Thyroid gland (tissue), 4 donors: ENCODE measurements around the gene ADAMTS14.

ENCODE experiments used
- POLR2A ChIP-seq, 2 donors: fragments of 450-650 bp; IDR thresholded peaks; one replicate each; pipeline ENCODE4 v1.6.1; 2017; ENCODE audit warnings: antibody characterized with exemption in 2 of 2, mild to moderate bottlenecking in 2 of 2, moderate library complexity in 1 of 2
- TF ChIP-seq, protein P1 (sequence below), 6 experiments: fragments of 200-600 bp in 3 of 6; fragments of 450-650 bp in 3 of 6; sonication (generic) in 3 of 6; IDR thresholded peaks; one replicate each; pipeline ENCODE4 v1.5.1; 2016 to 2019; ENCODE audit warnings: antibody characterized with exemption in 6 of 6, mild to moderate bottlenecking in 2 of 6, inconsistent platforms in 1 of 6, moderate library complexity in 1 of 6

- TF ChIP-seq, protein P1, sequence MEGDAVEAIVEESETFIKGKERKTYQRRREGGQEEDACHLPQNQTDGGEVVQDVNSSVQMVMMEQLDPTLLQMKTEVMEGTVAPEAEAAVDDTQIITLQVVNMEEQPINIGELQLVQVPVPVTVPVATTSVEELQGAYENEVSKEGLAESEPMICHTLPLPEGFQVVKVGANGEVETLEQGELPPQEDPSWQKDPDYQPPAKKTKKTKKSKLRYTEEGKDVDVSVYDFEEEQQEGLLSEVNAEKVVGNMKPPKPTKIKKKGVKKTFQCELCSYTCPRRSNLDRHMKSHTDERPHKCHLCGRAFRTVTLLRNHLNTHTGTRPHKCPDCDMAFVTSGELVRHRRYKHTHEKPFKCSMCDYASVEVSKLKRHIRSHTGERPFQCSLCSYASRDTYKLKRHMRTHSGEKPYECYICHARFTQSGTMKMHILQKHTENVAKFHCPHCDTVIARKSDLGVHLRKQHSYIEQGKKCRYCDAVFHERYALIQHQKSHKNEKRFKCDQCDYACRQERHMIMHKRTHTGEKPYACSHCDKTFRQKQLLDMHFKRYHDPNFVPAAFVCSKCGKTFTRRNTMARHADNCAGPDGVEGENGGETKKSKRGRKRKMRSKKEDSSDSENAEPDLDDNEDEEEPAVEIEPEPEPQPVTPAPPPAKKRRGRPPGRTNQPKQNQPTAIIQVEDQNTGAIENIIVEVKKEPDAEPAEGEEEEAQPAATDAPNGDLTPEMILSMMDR (IDR thresholded peaks at IDR 0.05), result no peak
- TF ChIP-seq POLR2A (IDR thresholded peaks at IDR 0.05), result no peak
Observed at GRCh38 chr10:70737250-70737649, 64.9 kb downstream of the ADAMTS14 start.
